ENCODE results near the gene TRAFD1. TPM values are rescaled to one million over a fixed set of nuclear protein-coding genes. Genes with fewer than 3 reads are reported as not detected.

Gene TRAFD1
- total and polyA plus RNA-seq, 8 donors = 40.1 to 46.2 (median 42.6) TPM

GRCh38 chr12:112117685-112118084 lies 7.7 kb upstream of the TRAFD1 start:
- no peak for DNase-seq

GRCh38 chr12:112121780-112122565 lies 3.4 kb upstream of the TRAFD1 start:
- intact Hi-C loops (cut with DNase I) = no loop called here
- Histone ChIP-seq H3K36me3 (no peaks in the 10 kb centered on the region), H3K4me1 (peaks cover 14 to 53% of the 10 kb centered on the region in 2 donors), H3K4me3 (no peak overlapping the region), H3K9me3 (no peaks in the 10 kb centered on the region), H3K27me3 (no peaks in the 10 kb centered on the region), H3K27ac (peak overlapping the region; percentile 69 to 80)
- ATAC-seq (peak; percentile 33), DNase-seq (peak in 2 of 4 donors; percentile 80 to 83)
- TF ChIP-seq CTCF (IDR thresholded peaks at IDR 0.05) = no peak

More at GRCh38 chr12:112117685-112118084, 7.7 kb upstream of the TRAFD1 start:
- H3K4me1 ChIP-seq = peaks cover 3 to 43% of the 10 kb centered on the region in 2 donors
- H3K27me3 ChIP-seq = no peaks in the 10 kb centered on the region
- intact Hi-C loops (cut with DNase I) = no loop called here
- H3K27ac ChIP-seq = peak overlapping the region in 1 of 2 donors; percentile 86
- no peaks in the 10 kb centered on the region for H3K36me3 ChIP-seq
- no peaks in the 10 kb centered on the region for H3K9me3 ChIP-seq
- H3K4me3 ChIP-seq = no peak overlapping the region
- ATAC-seq = peak; percentile 22
- no peak for TF ChIP-seq CTCF (IDR thresholded peaks at IDR 0.05)

GRCh38 chr12:112122823-112123690 lies 2.3 kb upstream of the TRAFD1 start:
- intact Hi-C loops (cut with DNase I) = no loop called here

GRCh38 chr12:112124918-112125249 lies 476 bp upstream of the TRAFD1 start:
- DNase-seq (no peak), ATAC-seq (no peak)
- H3K9me3 ChIP-seq = no peaks in the 10 kb centered on the region
- no peaks in the 10 kb centered on the region for H3K27me3 ChIP-seq
- H3K27ac ChIP-seq = peak overlapping the region in 1 of 2 donors; percentile 93
- H3K36me3 ChIP-seq = no peaks in the 10 kb centered on the region
- H3K4me3 ChIP-seq = peak overlapping the region in 1 of 2 donors; percentile 92
- intact Hi-C loops (cut with DNase I) = no loop called here
- peaks cover 22 to 57% of the 10 kb centered on the region in 2 donors for H3K4me1 ChIP-seq
- TF ChIP-seq CTCF (IDR thresholded peaks at IDR 0.05) = no peak

More at GRCh38 chr12:112122823-112123690, 2.3 kb upstream of the TRAFD1 start:
- Histone ChIP-seq H3K27ac (peak overlapping the region; percentile 69 to 80), H3K9me3 (no peaks in the 10 kb centered on the region), H3K27me3 (no peaks in the 10 kb centered on the region), H3K4me3 (no peak overlapping the region), H3K4me1 (peaks cover 14 to 54% of the 10 kb centered on the region in 2 donors), H3K36me3 (no peaks in the 10 kb centered on the region)
- DNase-seq (no peak), ATAC-seq (peak; percentile 5)
- TF ChIP-seq CTCF (IDR thresholded peaks at IDR 0.05) = no peak

GRCh38 chr12:112126000-112126438 lies 659 bp downstream of the TRAFD1 start:
- Histone ChIP-seq H3K9me3 (no peaks in the 10 kb centered on the region), H3K4me3 (peak overlapping the region; percentile 92 to 97), H3K4me1 (peaks cover 32 to 69% of the 10 kb centered on the region in 2 donors), H3K36me3 (no peaks in the 10 kb centered on the region), H3K27ac (peak overlapping the region; percentile 93 to 95), H3K27me3 (no peaks in the 10 kb centered on the region)
- DNase-seq = peak in 1 of 4 donors; percentile 81
- no peak for TF ChIP-seq CTCF (IDR thresholded peaks at IDR 0.05)
- ATAC-seq = no peak
- intact Hi-C loops (cut with DNase I) = no loop called here

Data from left lung (tissue), 10 donors.